HL-60 (cell line): Measurements from ENCODE around the gene SCYGR3.

Experiments
- GABPA ChIP-seq: IDR thresholded peaks from 2 replicates; pipeline ENCODE4 v1.6.1; 2012; ENCODE audit warnings: low read depth
- POLR2AphosphoS5 ChIP-seq: IDR thresholded peaks from 2 replicates; pipeline ENCODE4 v1.6.1; 2012; ENCODE audit warnings: low read depth
- TF ChIP-seq, protein P1 (sequence below): IDR thresholded peaks from one replicate; pipeline ENCODE4 v1.5.1; 2011; ENCODE audit warnings: low read length, control low read depth, inconsistent platforms; ENCODE audit not compliant: insufficient read depth

DNA sequence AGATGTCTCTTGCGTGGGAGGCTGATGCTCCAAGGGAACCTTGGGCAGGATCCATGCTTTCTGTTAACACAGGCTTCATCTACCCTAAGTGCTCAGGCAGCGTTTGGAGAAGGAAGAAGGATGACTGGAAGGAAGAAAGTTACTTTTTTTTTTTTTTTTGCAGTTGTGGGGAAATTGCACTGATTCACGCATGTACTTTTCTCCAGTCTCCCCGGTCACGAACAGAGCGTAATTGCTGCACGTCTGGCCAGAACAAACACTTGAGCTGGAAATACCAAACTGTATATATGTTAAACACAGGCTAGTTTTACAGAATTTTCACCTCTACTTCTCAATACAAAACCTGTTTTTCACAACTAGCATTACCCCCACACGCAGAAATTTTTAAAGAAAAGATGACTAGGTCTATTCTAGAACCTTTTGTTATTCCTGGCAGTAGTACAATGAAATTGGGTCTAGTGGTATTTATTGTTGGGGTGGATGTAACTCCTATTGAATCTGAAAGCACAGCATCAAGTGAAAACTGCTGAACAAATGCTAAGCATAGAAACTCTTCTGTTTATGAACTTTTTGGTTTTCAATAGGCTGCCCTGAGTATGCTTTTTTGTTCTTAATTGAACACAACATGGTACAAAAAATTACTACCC is 42.7 kb upstream of the SCYGR3 start:
- no peak for TF ChIP-seq POLR2AphosphoS5
- TF ChIP-seq, protein P1, sequence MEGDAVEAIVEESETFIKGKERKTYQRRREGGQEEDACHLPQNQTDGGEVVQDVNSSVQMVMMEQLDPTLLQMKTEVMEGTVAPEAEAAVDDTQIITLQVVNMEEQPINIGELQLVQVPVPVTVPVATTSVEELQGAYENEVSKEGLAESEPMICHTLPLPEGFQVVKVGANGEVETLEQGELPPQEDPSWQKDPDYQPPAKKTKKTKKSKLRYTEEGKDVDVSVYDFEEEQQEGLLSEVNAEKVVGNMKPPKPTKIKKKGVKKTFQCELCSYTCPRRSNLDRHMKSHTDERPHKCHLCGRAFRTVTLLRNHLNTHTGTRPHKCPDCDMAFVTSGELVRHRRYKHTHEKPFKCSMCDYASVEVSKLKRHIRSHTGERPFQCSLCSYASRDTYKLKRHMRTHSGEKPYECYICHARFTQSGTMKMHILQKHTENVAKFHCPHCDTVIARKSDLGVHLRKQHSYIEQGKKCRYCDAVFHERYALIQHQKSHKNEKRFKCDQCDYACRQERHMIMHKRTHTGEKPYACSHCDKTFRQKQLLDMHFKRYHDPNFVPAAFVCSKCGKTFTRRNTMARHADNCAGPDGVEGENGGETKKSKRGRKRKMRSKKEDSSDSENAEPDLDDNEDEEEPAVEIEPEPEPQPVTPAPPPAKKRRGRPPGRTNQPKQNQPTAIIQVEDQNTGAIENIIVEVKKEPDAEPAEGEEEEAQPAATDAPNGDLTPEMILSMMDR = no peak
- TF ChIP-seq GABPA = no peak
